HepG2 (cell line): ENCODE data around the gene ECM1.

Experiments
- CC2D1A ChIP-seq: sonication (generic); formaldehyde crosslinking; IDR thresholded peaks from 2 replicates; pipeline ENCODE4 v1.8.1; 2023; ENCODE audit warnings: mild to moderate bottlenecking, missing genetic modification reagents
- CREM ChIP-seq, 2 experiments: sonication (generic) in 1 of 2; formaldehyde crosslinking in 1 of 2; IDR thresholded peaks; 2 replicates each; pipeline versions ENCODE4 v1.4.0 to v1.6.1; 2016 to 2020; ENCODE audit warnings: antibody characterized with exemption in 1 of 2, mild to moderate bottlenecking in 1 of 2, missing genetic modification reagents in 1 of 2
- EZH2 ChIP-seq: conservative IDR thresholded peaks from 2 replicates; pipeline ENCODE4 v1.6.1; 2012; ENCODE audit warnings: mild to moderate bottlenecking, low read depth, low read length, moderate library complexity
- MAFK ChIP-seq, 2 experiments: IDR thresholded peaks in 1 of 2; conservative IDR thresholded peaks in 1 of 2; 2 replicates each; pipeline ENCODE4 v1.6.1; 2011; ENCODE audit warnings: improper control_type of control experiment in 2 of 2, low read length in 2 of 2
- ZBTB43 ChIP-seq: sonication (generic); formaldehyde crosslinking; conservative IDR thresholded peaks from 2 replicates; pipeline ENCODE4 v1.4.0; 2020; ENCODE audit warnings: missing genetic modification reagents
- ZNF24 ChIP-seq: fragments of 450-650 bp; IDR thresholded peaks from 2 replicates; pipeline ENCODE4 v1.6.1; 2017; ENCODE audit warnings: antibody characterized with exemption, mild to moderate bottlenecking

DNA sequence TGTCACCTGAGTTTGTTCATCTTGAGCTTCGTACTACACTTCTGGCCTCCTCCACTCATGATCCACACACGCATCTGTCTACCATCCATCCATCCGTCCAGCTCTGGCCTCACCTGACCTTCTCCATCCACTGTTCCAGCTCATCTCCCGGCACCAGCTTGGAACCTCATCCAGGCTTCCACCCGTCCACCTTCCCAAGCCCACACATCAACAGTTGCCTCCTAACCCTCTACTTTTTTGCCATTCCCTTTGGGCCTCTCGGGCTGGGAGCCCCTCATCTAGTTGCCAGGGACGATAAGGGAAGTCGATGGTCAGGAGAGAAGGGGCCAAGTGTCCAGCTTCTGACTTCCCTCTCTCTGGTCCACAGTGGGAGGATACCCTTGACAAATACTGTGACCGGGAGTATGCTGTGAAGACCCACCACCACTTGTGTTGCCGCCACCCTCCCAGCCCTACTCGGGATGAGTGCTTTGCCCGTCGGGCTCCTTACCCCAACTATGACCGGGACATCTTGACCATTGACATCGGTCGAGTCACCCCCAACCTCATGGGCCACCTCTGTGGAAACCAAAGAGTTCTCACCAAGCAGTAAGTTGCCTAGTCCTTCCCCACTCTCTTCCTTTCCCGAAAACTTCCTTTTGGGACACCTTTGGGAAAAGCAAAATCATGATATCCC lies 4.2 kb downstream of the ECM1 start:
- TF ChIP-seq MAFK (conservative IDR thresholded peaks at IDR 0.05 in 1 of 2, IDR thresholded peaks at IDR 0.05 in 1 of 2; ENCODE audit: low read length in 2 of 2) (no peak), ZNF24 (no peak), CREM (IDR thresholded peaks at IDR 0.05) (no peak), CREM (CRISPR knock-in tag; IDR thresholded peaks at IDR 0.05) (no peak), ZBTB43 (CRISPR knock-in tag) (no peak), CC2D1A (no peak), EZH2 (no peak)
